CD4-positive, alpha-beta T cell (primary cell): Measurements from ENCODE around the gene CTNNA2. TPM values are rescaled to one million over a fixed set of nuclear protein-coding genes. Genes with fewer than 3 reads are reported as not detected.

Experiments used
- ATAC-seq: fragments of 200-7000 bp; cut with Tn5 transposase; one replicate; pipeline ENCODE4 v1.10.0; 2022; ENCODE audit warnings: mild to moderate bottlenecking; ENCODE audit not compliant: poor library complexity
- CTCF ChIA-PET: fragments of 350-600 bp; sonication (Branson Sonifier 250); formaldehyde crosslinking; loops from one replicate; lab custom pipeline; 2021; ENCODE audit warnings: antibody characterized with exemption, inconsistent platforms; lab: Charles Lee
- POLR2A ChIA-PET: fragments of 350-600 bp; sonication (Branson Sonifier 250); formaldehyde crosslinking; loops from one replicate; lab custom pipeline; 2021; ENCODE audit warnings: antibody characterized with exemption, inconsistent platforms; lab: Charles Lee
- DNase-seq, 14 experiments: peaks; one replicate each; pipeline ENCODE4 v3.0.0-alpha.2; 2013 to 2020; ENCODE audit warnings: mixed read lengths in 2 of 14
- H3K27ac ChIP-seq, 2 donors: one replicate each; pipeline versions ENCODE4 v1.5.1 to v1.7.0; 2013; ENCODE audit warnings: low read length in 2 of 2, low read depth in 1 of 2, mild to moderate bottlenecking in 1 of 2
- H3K27me3 ChIP-seq, 2 experiments: 1 replicate in 1 of 2; 2 replicates in 1 of 2; pipeline versions ENCODE4 v1.6.1 to v1.7.0; 2013; ENCODE audit warnings: low read length in 2 of 2, control low read depth in 1 of 2, mild to moderate bottlenecking in 1 of 2, moderate library complexity in 1 of 2; ENCODE audit not compliant: insufficient read depth in 2 of 2, control insufficient read depth in 1 of 2
- H3K36me3 ChIP-seq: one replicate; pipeline ENCODE4 v1.6.1; 2013; ENCODE audit warnings: low read length, control low read depth; ENCODE audit not compliant: insufficient read depth
- H3K4me1 ChIP-seq: one replicate; pipeline ENCODE4 v1.6.1; 2013; ENCODE audit warnings: low read length, control low read depth; ENCODE audit not compliant: insufficient read depth
- H3K4me3 ChIP-seq: one replicate; pipeline ENCODE4 v1.5.1; 2013; ENCODE audit warnings: mild to moderate bottlenecking, low read length, moderate library complexity
- H3K9me3 ChIP-seq, 2 experiments: 1 replicate in 1 of 2; 2 replicates in 1 of 2; pipeline versions ENCODE4 v1.6.1 to v1.7.0; 2013; ENCODE audit warnings: low read length in 2 of 2, mild to moderate bottlenecking in 2 of 2, control low read depth in 1 of 2, moderate library complexity in 1 of 2; ENCODE audit not compliant: control insufficient read depth in 1 of 2, insufficient read depth in 1 of 2
- H3K27ac Mint-ChIP-seq: one replicate; pipeline ENCODE4 v1.8.0; 2020; ENCODE audit warnings: mixed read lengths
- H3K27me3 Mint-ChIP-seq: one replicate; pipeline ENCODE4 v1.8.0; 2021; ENCODE audit warnings: mixed read lengths
- H3K36me3 Mint-ChIP-seq: one replicate; pipeline ENCODE4 v1.8.0; 2021; ENCODE audit warnings: low read depth, mixed read lengths
- H3K4me1 Mint-ChIP-seq: one replicate; pipeline ENCODE4 v1.8.0; 2021; ENCODE audit warnings: low read depth, mixed read lengths
- H3K4me3 Mint-ChIP-seq: one replicate; pipeline ENCODE4 v1.8.0; 2020; ENCODE audit warnings: mild to moderate bottlenecking, mixed read lengths
- H3K9me3 Mint-ChIP-seq: one replicate; pipeline ENCODE4 v1.8.0; 2020; ENCODE audit warnings: mixed read lengths
- intact Hi-C, 2 experiments: fragments of 100-400 bp; cut with DNase I in 1 of 2; cut with micrococcal nuclease in 1 of 2; formaldehyde crosslinking; loops; one replicate each; pipeline versions ENCODE4 v1.15.1 to v1.9.0; 2023 to 2025; cut with DNase I, micrococcal nuclease
- total RNA-seq, 174 experiments: library from RNA in 2 of 174; stranded (reverse) in 2 of 174; gene quantifications; one replicate each; pipeline ENCODE4 v1.2.3 and lab custom pipeline; 2021 to 2026
- TF ChIP-seq, protein P1 (sequence below): fragments of 200-600 bp; IDR thresholded peaks from one replicate; pipeline ENCODE4 v1.8.0; 2022; ENCODE audit warnings: antibody characterized with exemption, mild to moderate bottlenecking

CTNNA2 gene
- total RNA-seq, 2 experiments from 2014 or later, result not detected

DNA sequence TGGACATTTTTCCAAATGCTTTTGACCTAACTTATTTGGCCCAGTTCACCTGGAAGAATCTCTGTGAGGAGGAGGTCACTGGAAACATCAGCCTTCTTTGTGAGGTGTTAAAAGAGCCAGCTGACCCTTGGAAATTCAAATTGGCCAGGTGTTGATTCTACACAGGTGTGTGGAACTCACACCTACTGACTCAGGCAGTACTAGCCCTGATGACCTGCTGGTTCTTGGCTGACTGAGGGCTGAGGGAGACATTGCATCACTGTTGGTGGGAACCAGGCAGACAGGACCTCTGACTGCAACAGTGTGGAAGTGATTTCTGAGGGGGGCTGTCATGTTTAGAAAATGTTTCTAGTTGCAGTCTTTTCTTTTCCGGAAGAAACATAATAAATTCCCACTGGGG is 1033.9 kb downstream of the CTNNA2 start:
- Mint-ChIP-seq H3K27ac (no peak overlapping the region), H3K4me1 (no peaks in the 10 kb centered on the region), H3K4me3 (no peak overlapping the region), H3K9me3 (peaks cover 6% of the 10 kb centered on the region), H3K36me3 (no peaks in the 10 kb centered on the region), H3K27me3 (no peaks in the 10 kb centered on the region)
- ChIA-PET CTCF (no interaction called here), POLR2A (no interaction called here)
- no peaks in the 10 kb centered on the region for H3K36me3 ChIP-seq
- H3K4me1 ChIP-seq, result no peaks in the 10 kb centered on the region
- TF ChIP-seq, protein P1, sequence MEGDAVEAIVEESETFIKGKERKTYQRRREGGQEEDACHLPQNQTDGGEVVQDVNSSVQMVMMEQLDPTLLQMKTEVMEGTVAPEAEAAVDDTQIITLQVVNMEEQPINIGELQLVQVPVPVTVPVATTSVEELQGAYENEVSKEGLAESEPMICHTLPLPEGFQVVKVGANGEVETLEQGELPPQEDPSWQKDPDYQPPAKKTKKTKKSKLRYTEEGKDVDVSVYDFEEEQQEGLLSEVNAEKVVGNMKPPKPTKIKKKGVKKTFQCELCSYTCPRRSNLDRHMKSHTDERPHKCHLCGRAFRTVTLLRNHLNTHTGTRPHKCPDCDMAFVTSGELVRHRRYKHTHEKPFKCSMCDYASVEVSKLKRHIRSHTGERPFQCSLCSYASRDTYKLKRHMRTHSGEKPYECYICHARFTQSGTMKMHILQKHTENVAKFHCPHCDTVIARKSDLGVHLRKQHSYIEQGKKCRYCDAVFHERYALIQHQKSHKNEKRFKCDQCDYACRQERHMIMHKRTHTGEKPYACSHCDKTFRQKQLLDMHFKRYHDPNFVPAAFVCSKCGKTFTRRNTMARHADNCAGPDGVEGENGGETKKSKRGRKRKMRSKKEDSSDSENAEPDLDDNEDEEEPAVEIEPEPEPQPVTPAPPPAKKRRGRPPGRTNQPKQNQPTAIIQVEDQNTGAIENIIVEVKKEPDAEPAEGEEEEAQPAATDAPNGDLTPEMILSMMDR, result no peak
- H3K27me3 ChIP-seq, result no peaks in the 10 kb centered on the region
- no peak overlapping the region for H3K4me3 ChIP-seq
- no peak for DNase-seq
- no peak for ATAC-seq
- intact Hi-C loops, result no loop called here
- no peak overlapping the region for H3K27ac ChIP-seq
- H3K9me3 ChIP-seq, result peaks cover 0 to 8% of the 10 kb centered on the region in 2 experiments

DNA sequence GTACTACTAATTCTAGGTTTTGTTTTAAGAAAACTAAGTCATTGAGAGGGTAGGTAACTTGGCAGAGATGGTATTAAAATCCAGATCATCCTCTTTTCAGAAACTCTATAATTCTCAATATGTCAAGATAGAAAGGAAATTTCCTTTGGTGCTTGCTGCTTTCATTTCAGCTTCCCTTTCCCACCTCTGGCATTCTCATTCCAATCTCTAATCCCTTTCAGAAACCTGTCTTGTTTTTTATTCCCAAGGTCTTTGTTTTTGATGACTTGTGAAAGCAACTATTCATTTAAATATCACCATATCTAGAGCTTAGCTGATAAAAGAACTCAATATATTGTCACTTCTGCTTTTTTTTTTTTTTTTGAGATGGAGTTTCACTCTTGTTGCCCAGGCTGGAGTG is 1034.5 kb downstream of the CTNNA2 start:
- H3K9me3 ChIP-seq, result peaks cover 0 to 10% of the 10 kb centered on the region in 2 experiments
- H3K9me3 Mint-ChIP-seq, result peaks cover 4% of the 10 kb centered on the region
- TF ChIP-seq, protein P1, result no peak
- no peaks in the 10 kb centered on the region for H3K4me1 Mint-ChIP-seq
- no peaks in the 10 kb centered on the region for H3K27me3 Mint-ChIP-seq
- H3K4me3 ChIP-seq, result no peak overlapping the region
- ATAC-seq (no peak), DNase-seq (no peak)
- intact Hi-C loops, result no loop called here
- no peaks in the 10 kb centered on the region for H3K36me3 ChIP-seq
- POLR2A ChIA-PET, result no interaction called here
- H3K27ac Mint-ChIP-seq, result no peak overlapping the region
- H3K4me3 Mint-ChIP-seq, result no peak overlapping the region
- CTCF ChIA-PET, result no interaction called here
- no peak overlapping the region for H3K27ac ChIP-seq
- H3K27me3 ChIP-seq, result no peaks in the 10 kb centered on the region
- no peaks in the 10 kb centered on the region for H3K36me3 Mint-ChIP-seq
- no peaks in the 10 kb centered on the region for H3K4me1 ChIP-seq

DNA sequence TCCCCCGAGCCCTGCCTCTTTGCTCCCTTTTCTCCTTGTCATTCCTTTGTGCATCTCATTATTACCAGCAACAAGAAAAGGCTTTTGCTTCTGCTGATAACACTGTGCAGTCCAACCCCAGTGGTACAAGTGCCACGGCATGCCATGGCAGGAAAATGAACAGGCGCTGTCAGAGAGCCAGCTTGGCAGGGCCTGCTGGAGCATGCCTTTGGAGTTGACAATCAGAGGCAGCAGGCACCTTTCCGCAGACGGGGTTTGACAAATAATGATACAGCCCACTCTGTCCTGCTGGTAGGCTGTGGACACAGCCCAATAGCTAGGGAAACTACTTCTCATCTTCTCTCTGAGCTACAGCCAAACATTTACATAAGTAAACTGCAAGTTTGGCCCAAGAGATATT is 1035.6 kb downstream of the CTNNA2 start:
- Mint-ChIP-seq H3K27me3 (no peaks in the 10 kb centered on the region), H3K4me1 (no peaks in the 10 kb centered on the region), H3K4me3 (no peak overlapping the region), H3K36me3 (no peaks in the 10 kb centered on the region), H3K9me3 (peaks cover 4% of the 10 kb centered on the region), H3K27ac (no peak overlapping the region)
- Histone ChIP-seq H3K27ac (no peak overlapping the region), H3K9me3 (peaks cover 0 to 14% of the 10 kb centered on the region in 2 experiments), H3K4me3 (no peak overlapping the region), H3K27me3 (no peaks in the 10 kb centered on the region), H3K36me3 (no peaks in the 10 kb centered on the region), H3K4me1 (no peaks in the 10 kb centered on the region)
- ChIA-PET POLR2A (no interaction called here), CTCF (no interaction called here)
- DNase-seq (no peak), ATAC-seq (no peak)
- TF ChIP-seq, protein P1, result no peak
- intact Hi-C loops, result no loop called here
